HG03565 (cell line): ENCODE measurements around the gene IMMT.

Experiments
- ATAC-seq: cut with Tn5 transposase; IDR thresholded peaks from one replicate; pipeline ENCODE4 v1.9.1; 2021; ENCODE audit warnings: mild to moderate bottlenecking, moderate library complexity; ENCODE audit not compliant: unreplicated experiment

Gene IMMT

GRCh38 chr2:86094229-86094628, 101.0 kb downstream of the IMMT start:
- ATAC-seq: no peak
